ENCODE data around the gene LRCH4.

LRCH4 gene

GRCh38 chr7:100575206-100575631 lies 10.7 kb downstream of the LRCH4 start:
- DNase-seq (ENCODE audit: low read depth): no peak
- no peak overlapping the region for H3K4me3 ChIP-seq (ENCODE audit: low read length)
- TF ChIP-seq CTCF (conservative IDR thresholded peaks at IDR 0.05; ENCODE audit: low read length): no peak

- TF ChIP-seq CTCF (conservative IDR thresholded peaks at IDR 0.05; ENCODE audit: low read length): no peak
- no peak for DNase-seq (ENCODE audit: low read depth)
Observed at GRCh38 chr7:100574362-100575205, 11.3 kb downstream of the LRCH4 start.

GRCh38 chr7:100573691-100574361 lies 12.1 kb downstream of the LRCH4 start, which contains the start of gene SAP25:
SAP25 (minus strand) TSS chr7:100573900; CDS start chr7:100573742, 158 bp downstream.
- no peak within 1 kb of the TSS for H3K4me3 ChIP-seq (ENCODE audit: low read length)
- no peak for DNase-seq (ENCODE audit: low read depth)
- no peak for TF ChIP-seq CTCF (conservative IDR thresholded peaks at IDR 0.05; ENCODE audit: low read length)

More at GRCh38 chr7:100574362-100575205, 11.3 kb downstream of the LRCH4 start:
- H3K4me3 ChIP-seq (ENCODE audit: low read length): no peak overlapping the region

- no peak overlapping the region for H3K4me3 ChIP-seq (ENCODE audit: low read length)
- no peak for TF ChIP-seq CTCF (conservative IDR thresholded peaks at IDR 0.05; ENCODE audit: low read length)
- no peak for DNase-seq (ENCODE audit: low read depth)
Observed at GRCh38 chr7:100572949-100573675, 12.8 kb downstream of the LRCH4 start.

- H3K4me3 ChIP-seq (ENCODE audit: low read length): no peak overlapping the region
Observed at GRCh38 chr7:100572281-100572948, 13.5 kb downstream of the LRCH4 start.

GRCh38 chr7:100571829-100572116 lies 14.2 kb downstream of the LRCH4 start:
- no peak for TF ChIP-seq CTCF (conservative IDR thresholded peaks at IDR 0.05; ENCODE audit: low read length)
- DNase-seq (ENCODE audit: low read depth): no peak
- no peak overlapping the region for H3K4me3 ChIP-seq (ENCODE audit: low read length)

More at GRCh38 chr7:100572281-100572948, 13.5 kb downstream of the LRCH4 start:
- TF ChIP-seq CTCF (conservative IDR thresholded peaks at IDR 0.05; ENCODE audit: low read length): no peak
- DNase-seq (ENCODE audit: low read depth): no peak

All from AG10803 (cell line).